ENCODE results near the gene RPS5.
"Not testable (repeated sequence)": the region's sequence is repeated elsewhere in the genome, so short reads cannot be mapped to it uniquely, and the experiment has no call there.

RPS5 gene

GRCh38 chr19:58356766-58357480 is 30.1 kb upstream of the RPS5 start:
- in situ Hi-C loops (cut with HindIII; ENCODE audit: low sequenced_read_pairs), result no loop called here

- in situ Hi-C loops (cut with HindIII; ENCODE audit: low sequenced_read_pairs), result no loop called here
These were observed 29.5 kb upstream of the RPS5 start for GRCh38 chr19:58357481-58358145.

DNA sequence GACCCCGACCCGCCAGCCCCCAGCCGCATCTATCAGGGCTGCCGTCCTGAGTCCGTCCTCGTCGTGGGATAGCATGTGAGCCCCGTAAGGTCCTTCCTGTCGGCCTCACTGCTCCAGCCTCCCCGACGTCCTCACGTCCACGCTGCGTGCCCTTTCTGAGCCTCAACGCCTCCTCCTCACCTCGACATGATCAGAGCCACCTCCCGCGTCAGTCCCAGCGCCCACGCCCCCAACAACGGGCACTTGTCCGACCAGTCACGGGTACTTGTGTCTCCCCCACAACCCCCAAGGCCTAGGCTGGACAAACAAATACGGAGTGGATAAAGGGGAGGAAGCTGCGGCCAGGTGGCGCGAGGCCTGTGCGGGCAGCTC is 25.2 kb upstream of the RPS5 start:
- in situ Hi-C loops (cut with HindIII; ENCODE audit: low sequenced_read_pairs), result no loop called here

- in situ Hi-C loops (cut with HindIII; ENCODE audit: low sequenced_read_pairs), result no loop called here
These were observed 24.6 kb upstream of the RPS5 start, which contains the start of gene ZNF497 for GRCh38 chr19:58362272-58362994. Gene ZNF497 (minus strand): TSS chr19:58362751. CDS start chr19:58357635, 5,116 bp downstream.

DNA sequence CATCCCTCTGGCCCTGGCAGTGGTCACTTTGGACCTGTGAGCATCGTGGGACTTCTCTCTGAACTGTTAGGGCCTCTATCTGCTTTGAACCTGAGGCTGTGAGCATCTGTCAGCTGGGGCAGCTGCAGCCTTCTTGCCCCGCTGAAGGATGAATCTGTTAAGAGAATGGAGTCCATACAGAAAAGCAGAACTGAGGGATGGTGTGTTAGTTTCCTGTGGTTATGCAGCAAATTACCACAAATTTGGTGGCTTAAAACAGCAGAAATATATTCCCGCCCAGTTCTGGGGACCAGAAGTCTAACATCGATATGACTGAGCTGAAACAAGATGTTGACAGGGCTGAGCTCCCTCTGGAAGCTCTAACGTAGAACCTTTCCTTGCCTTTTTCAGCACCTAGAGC is 22.9 kb upstream of the RPS5 start:
- in situ Hi-C loops (cut with HindIII; ENCODE audit: low sequenced_read_pairs), result no loop called here

- in situ Hi-C loops (cut with HindIII; ENCODE audit: low sequenced_read_pairs), result no loop called here
These were observed 20.3 kb upstream of the RPS5 start for GRCh38 chr19:58366585-58367430.

- in situ Hi-C loops (cut with HindIII; ENCODE audit: low sequenced_read_pairs), result no loop called here
These were observed 19.2 kb upstream of the RPS5 start for GRCh38 chr19:58367698-58368454.

DNA sequence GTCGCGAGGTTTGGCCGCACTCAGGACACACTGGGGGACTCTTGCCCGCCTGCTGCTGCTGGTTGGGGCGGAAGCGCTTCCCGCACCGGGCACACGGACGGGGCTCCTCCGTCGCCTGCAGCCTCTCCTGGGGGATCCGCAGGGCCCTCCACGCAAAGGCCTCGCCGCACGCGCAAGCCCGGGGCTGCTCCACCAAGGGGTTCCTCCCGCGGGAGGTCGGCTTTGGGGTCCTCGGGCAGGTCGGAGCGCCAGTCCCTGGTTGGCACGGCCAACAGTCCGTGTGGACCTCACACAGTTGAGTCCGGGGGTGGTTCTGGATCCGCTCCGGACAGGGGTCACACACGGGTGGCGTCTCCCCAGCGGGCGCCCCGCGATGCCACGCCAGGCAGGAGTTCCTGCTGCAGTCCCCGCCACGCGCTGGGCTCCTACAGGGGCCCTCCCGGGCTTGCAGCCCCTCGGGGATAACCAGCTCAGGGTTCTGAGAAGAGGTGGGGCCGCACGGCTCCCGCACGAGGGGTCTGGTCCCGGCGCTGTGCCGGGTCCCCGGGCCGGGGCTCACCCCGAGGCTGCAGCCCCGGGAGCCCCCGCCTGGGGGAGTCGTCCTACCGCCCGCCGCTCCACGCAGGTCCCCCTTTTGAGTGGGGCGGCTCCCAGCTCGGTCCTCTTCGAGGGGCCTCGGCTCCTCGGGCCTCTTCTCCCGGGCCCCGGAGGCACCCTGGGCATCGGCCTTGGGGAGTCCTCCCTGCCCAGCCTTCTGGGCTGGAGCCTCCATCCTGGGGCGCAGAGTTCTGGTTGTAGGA is 18.3 kb upstream of the RPS5 start:
- in situ Hi-C loops (cut with HindIII; ENCODE audit: low sequenced_read_pairs), result no loop called here

GRCh38 chr19:58372311-58373133 is 14.5 kb upstream of the RPS5 start:
- in situ Hi-C loops (cut with HindIII; ENCODE audit: low sequenced_read_pairs), result no loop called here

GRCh38 chr19:58374200-58374599 is 12.9 kb upstream of the RPS5 start:
- in situ Hi-C loops (cut with HindIII; ENCODE audit: low sequenced_read_pairs), result no loop called here

DNA sequence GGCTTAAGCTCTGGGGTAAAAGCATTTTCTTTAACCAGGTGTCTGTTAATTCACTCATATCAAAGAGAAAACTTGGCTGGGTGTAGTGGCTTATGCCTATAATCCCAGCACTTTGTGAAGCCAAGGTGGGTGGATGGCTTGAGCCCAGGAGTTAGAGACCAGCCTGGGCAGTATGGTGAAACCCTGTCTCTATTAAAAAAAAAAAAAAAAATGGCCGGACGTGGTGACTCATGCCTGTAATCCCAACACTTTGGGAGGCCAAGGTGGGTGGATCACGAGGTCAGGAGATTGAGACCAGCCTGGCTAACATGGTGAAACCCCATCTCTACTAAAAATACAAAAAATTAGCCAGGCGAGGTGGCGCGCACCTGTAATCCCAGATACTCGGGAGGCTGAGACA is 10.3 kb upstream of the RPS5 start:
- in situ Hi-C loops (cut with HindIII; ENCODE audit: low sequenced_read_pairs), result not testable (repeated sequence)

DNA sequence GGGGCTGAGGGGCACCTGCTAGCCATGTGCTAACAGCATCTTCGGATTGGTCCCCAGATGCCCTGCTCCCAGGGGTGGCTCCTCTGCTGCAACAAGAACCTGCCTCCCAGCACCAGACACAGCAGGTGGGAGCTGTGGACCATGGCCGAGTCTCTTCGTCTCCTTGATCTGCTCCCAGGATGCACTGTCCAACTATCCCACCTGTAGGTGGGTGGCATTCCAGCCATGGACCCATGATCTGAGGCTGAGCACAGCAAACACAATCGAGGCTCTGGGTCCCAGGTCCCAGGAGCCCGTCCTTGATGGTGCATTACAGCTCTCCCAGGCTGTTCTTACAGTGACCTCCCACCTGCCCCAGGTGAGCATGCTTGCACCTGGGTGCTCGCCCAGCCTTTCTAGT is 7.8 kb upstream of the RPS5 start:
- in situ Hi-C loops (cut with HindIII; ENCODE audit: low sequenced_read_pairs), result no loop called here

DNA sequence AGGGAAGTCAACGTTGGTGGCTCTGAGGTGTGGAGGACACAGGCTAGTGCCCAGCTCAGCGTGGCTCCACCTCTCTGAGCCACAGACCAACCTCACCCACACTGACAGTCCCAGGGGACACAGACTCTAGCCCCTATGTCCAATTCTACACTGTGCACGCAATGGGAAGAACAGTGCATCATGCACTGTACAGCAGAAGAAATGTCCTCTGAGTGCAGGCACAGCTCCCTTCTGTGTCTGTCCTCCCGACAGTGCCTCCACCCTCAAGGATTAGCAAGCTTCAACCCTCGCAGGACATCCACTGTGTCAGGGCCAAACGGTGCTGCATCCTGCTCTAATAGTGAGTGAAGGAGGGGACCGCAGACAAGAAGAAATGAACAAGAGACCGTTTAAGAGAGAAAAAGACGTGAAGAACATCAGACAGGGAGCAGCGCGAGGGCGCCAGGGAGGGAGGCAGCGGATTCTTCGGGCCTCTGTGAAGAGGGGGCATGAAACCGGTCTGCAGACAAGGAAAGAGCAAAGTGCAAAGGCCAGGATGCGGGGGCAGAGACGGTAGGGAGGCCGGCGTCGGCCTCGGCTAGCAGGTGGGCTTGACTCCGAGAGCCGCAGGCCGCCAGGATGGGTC is 6.9 kb upstream of the RPS5 start:
- in situ Hi-C loops (cut with HindIII; ENCODE audit: low sequenced_read_pairs), result no loop called here

- in situ Hi-C loops (cut with HindIII; ENCODE audit: low sequenced_read_pairs), result no loop called here
These were observed 6.2 kb upstream of the RPS5 start, which contains the start of gene ZNF837 for GRCh38 chr19:58380662-58381459. Gene ZNF837 (minus strand): TSS chr19:58381030. CDS start chr19:58369332, 11,698 bp downstream.

- in situ Hi-C loops (cut with HindIII; ENCODE audit: low sequenced_read_pairs), result no loop called here
These were observed 5.4 kb upstream of the RPS5 start for GRCh38 chr19:58381460-58382212.

GRCh38 chr19:58382997-58383603 is 4.0 kb upstream of the RPS5 start:
- in situ Hi-C loops (cut with HindIII; ENCODE audit: low sequenced_read_pairs), result no loop called here
